Hepatic stellate cell (primary cell): ENCODE results near the gene AOPEP.

Experiments used
- DNase-seq: peaks from one replicate; pipeline ENCODE4 v3.0.0; 2011; ENCODE audit warnings: low spot score

AOPEP gene

GRCh38 chr9:94726495-94727191 is at the start of gene AOPEP:
Gene AOPEP, plus strand, starts transcription at chr9:94726699. Its CDS starts 33,085 bp downstream, at chr9:94759784.
- DNase-seq, result peak; percentile 100

- no peak for DNase-seq
These were observed 48.6 kb upstream of the AOPEP start for GRCh38 chr9:94677929-94678328.

- DNase-seq, result no peak
These were observed 46.9 kb upstream of the AOPEP start for GRCh38 chr9:94679587-94679986.

GRCh38 chr9:94680020-94680419 is 46.5 kb upstream of the AOPEP start:
- DNase-seq, result no peak

- no peak for DNase-seq
These were observed 45.9 kb upstream of the AOPEP start for GRCh38 chr9:94680621-94681020.

GRCh38 chr9:94681508-94681907 is 45.0 kb upstream of the AOPEP start:
- peak; percentile 78 for DNase-seq

- DNase-seq, result no peak
These were observed 41.1 kb upstream of the AOPEP start for GRCh38 chr9:94685359-94685758.

- DNase-seq, result no peak
These were observed 39.0 kb upstream of the AOPEP start for GRCh38 chr9:94687451-94687850.

GRCh38 chr9:94690344-94690743 is 36.2 kb upstream of the AOPEP start:
- DNase-seq, result no peak

GRCh38 chr9:94692601-94693000 is 33.9 kb upstream of the AOPEP start:
- no peak for DNase-seq

GRCh38 chr9:94693485-94694204 is 32.9 kb upstream of the AOPEP start:
- DNase-seq, result no peak

GRCh38 chr9:94696545-94696944 is 30.0 kb upstream of the AOPEP start:
- DNase-seq, result no peak

- peak; percentile 16 for DNase-seq
These were observed 28.4 kb upstream of the AOPEP start for GRCh38 chr9:94697972-94698581.

GRCh38 chr9:94699715-94700373 is 26.7 kb upstream of the AOPEP start:
- DNase-seq, result no peak

GRCh38 chr9:94700445-94700844 is 26.1 kb upstream of the AOPEP start:
- no peak for DNase-seq

GRCh38 chr9:94703488-94704140 is 22.9 kb upstream of the AOPEP start:
- no peak for DNase-seq

- DNase-seq, result no peak
These were observed 21.3 kb upstream of the AOPEP start for GRCh38 chr9:94705162-94705702.

- DNase-seq, result no peak
These were observed 19.6 kb upstream of the AOPEP start for GRCh38 chr9:94706922-94707321.

GRCh38 chr9:94713436-94714215 is 12.9 kb upstream of the AOPEP start:
- DNase-seq, result no peak

- peak; percentile 35 for DNase-seq
These were observed 12.0 kb upstream of the AOPEP start for GRCh38 chr9:94714494-94714893.

GRCh38 chr9:94717761-94718160 is 8.7 kb upstream of the AOPEP start:
- no peak for DNase-seq
